Spinal cord (tissue), 10 donors: ENCODE results near the gene KLHL22. TPM values are rescaled to one million over a fixed set of nuclear protein-coding genes. Genes with fewer than 3 reads are reported as not detected.
A peak's percentile ranks its signal among the peaks of the same experiment; 100 is the strongest.
"Not testable (repeated sequence)": the region's sequence is repeated elsewhere in the genome, so short reads cannot be mapped to it uniquely, and the experiment has no call there.

Experiments
- DNase-seq, 6 donors: peaks; one replicate each; pipeline versions ENCODE4 v3.0.0 to v3.0.0-alpha.2; 2013 to 2015; ENCODE audit warnings: low spot score in 6 of 6, low read depth in 4 of 6
- H3K27ac ChIP-seq: one replicate; pipeline ENCODE4 v1.5.1; 2013; ENCODE audit warnings: low read depth, low read length, control low read depth
- H3K27me3 ChIP-seq: one replicate; pipeline ENCODE4 v1.6.1; 2013; ENCODE audit warnings: low read length; ENCODE audit not compliant: control insufficient read depth, insufficient read depth
- H3K36me3 ChIP-seq: one replicate; pipeline ENCODE4 v1.6.1; 2013; ENCODE audit warnings: low read length; ENCODE audit not compliant: control insufficient read depth, insufficient read depth
- H3K4me1 ChIP-seq: one replicate; pipeline ENCODE4 v1.6.1; 2013; ENCODE audit warnings: low read length; ENCODE audit not compliant: control insufficient read depth, insufficient read depth
- H3K4me3 ChIP-seq: one replicate; pipeline ENCODE4 v1.5.1; 2013; ENCODE audit warnings: low read depth, low read length, control low read depth
- H3K9me3 ChIP-seq: one replicate; pipeline ENCODE4 v1.6.1; 2013; ENCODE audit warnings: low read length; ENCODE audit not compliant: control insufficient read depth, insufficient read depth
- WGBS: methylation state at CpG from one replicate; pipeline ENCODE4 v1.1.5; 2013; ENCODE audit warnings: missing lambda C conversion rate; ENCODE audit not compliant: insufficient coverage; 5-methylcytosine and 5-hydroxymethylcytosine counted together
- polyA plus RNA-seq, 2 donors: library from polyadenylated mRNA; unstranded; fragments of 120-200 nt; gene quantifications; one replicate each; pipeline ENCODE4 v1.2.1, GENCODE V29; 2013; ENCODE audit not compliant: insufficient read length in 2 of 2
- small RNA-seq: library from RNA; depleted of rRNA; stranded (forward); fragments of <200 nt; gene quantifications from one replicate; pipeline ENCODE3, GENCODE V24; 2014; ENCODE audit warnings: low replicate concordance
- total RNA-seq, 2 donors: library from RNA; depleted of rRNA in 1 of 2; stranded (reverse); fragments of 120-200 nt in 1 of 2; fragments of >200 nt in 1 of 2; gene quantifications; one replicate each; pipeline versions ENCODE4 v1.2.3 to v1.2.4, GENCODE V29; 2013 to 2014
- donor health status: healthy.

The KLHL22 gene
- total and polyA plus RNA-seq, 4 donors = 40.8 to 68.4 (median 52.3) TPM

DNA sequence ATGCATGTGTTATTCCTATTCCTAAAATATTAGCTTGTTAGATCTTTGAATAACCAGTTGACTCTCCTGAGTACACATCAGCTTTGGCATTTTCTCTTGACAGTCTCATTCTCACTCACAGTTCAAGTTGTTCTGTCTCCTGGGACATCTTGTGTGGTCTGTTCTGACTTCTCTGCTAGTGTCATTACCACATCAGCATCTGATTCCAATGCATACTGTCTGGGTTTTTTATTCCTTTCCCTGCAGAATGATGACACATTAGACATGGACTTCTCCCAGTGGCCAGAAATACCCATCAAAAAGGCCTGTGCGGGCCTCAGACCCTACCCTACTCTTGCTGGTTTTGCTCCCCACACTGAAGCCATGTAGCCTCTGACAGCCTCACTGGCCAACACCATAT lies 99.0 kb downstream of the KLHL22 start:
- no peaks in the 10 kb centered on the region for H3K27me3 ChIP-seq
- H3K9me3 ChIP-seq = no peaks in the 10 kb centered on the region
- H3K36me3 ChIP-seq = peaks cover 18% of the 10 kb centered on the region
- DNase-seq = no peak
- no peak overlapping the region for H3K4me3 ChIP-seq
- WGBS = 82% methylated on average over 1 of the region's 1 CpG
- peaks cover 29% of the 10 kb centered on the region for H3K4me1 ChIP-seq
- H3K27ac ChIP-seq = no peak overlapping the region

DNA sequence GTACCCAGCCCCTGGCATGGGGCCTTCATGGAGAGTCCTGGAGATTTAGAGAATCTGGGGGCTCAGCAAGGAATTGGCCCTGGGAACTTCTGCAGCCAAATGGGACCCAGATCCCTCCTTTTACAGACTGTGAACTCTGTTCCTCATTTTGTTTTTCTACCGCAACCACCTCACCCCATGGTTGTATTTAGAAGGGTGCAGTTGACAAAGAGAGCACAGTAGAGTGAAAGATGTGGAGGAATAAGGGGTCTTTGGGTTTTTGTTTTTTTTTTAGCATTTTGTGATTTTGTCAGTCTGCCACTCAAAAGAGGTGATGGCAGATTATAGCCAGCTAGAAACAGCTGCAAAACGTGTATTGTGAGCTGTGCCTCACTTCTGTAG lies 99.7 kb downstream of the KLHL22 start:
- Histone ChIP-seq H3K9me3 (no peaks in the 10 kb centered on the region), H3K4me1 (peaks cover 29% of the 10 kb centered on the region), H3K36me3 (peaks cover 10% of the 10 kb centered on the region), H3K27me3 (no peaks in the 10 kb centered on the region), H3K27ac (no peak overlapping the region), H3K4me3 (no peak overlapping the region)
- no peak for DNase-seq
- WGBS = no CpG with 5 or more reads among the region's 2 CpGs

GRCh38 chr22:20395181-20395906 lies 100.3 kb downstream of the KLHL22 start:
- peak overlapping the region; percentile 87 for H3K4me3 ChIP-seq
- H3K36me3 ChIP-seq = peaks cover 5% of the 10 kb centered on the region
- no peaks in the 10 kb centered on the region for H3K27me3 ChIP-seq
- 78% methylated on average over 17 of the region's 20 CpGs for WGBS
- H3K27ac ChIP-seq = no peak overlapping the region
- DNase-seq = no peak
- no peaks in the 10 kb centered on the region for H3K9me3 ChIP-seq
- peaks cover 29% of the 10 kb centered on the region for H3K4me1 ChIP-seq

DNA sequence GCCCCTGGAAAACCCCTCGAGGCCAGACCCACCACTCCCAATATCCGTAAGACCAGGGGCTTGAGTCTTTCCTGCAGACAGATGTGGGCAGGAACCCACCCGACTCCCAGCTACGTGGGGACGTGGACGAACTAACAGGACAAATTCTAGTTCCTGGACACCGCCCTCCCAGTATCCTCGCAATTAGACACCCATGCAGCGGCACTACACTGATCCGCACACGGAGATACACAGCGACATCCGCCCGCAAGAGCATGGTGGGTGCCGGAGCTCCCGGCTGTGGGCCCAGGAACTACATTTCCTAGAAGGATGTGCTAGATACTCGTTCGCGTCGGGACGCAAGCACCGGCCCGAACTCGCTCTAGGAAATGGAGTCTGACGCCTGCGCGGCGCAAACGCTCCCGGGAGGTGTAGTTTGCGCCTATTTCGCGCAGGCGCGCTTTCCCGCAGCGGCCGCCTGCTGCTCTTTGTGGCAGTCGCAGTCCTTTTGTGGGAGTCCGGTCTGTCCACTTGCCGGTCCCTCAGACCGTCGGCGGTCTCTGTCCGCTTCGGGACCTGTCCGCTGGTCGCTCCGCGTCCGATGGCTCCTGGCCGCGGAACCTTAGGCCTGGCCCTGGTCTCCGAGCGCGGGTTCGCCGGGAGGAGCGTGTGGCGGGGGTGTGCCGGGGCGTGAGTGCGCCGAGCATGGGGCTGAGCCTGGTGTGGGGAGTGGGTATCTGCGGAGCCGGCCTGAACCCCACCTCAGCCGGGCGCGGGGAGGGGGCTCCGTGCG lies 101.7 kb downstream of the KLHL22 start, which contains the start of gene ZNF74:
Gene ZNF74 (plus strand): TSS at position 447 of the 772 bp plus-strand sequence. CDS start 478 bp downstream, outside the sequence.
- H3K4me1 ChIP-seq = peaks cover 29% of the 10 kb centered on the region
- H3K4me3 ChIP-seq = peak within 1 kb of the TSS; percentile 87
- peak within 1 kb of the TSS; percentile 90 for H3K27ac ChIP-seq
- H3K27me3 ChIP-seq = no peaks in the 10 kb centered on the region
- 2% methylated on average over 71 of the region's 71 CpGs for WGBS
- H3K36me3 ChIP-seq = peaks cover 3% of the 10 kb centered on the region
- H3K9me3 ChIP-seq = no peaks in the 10 kb centered on the region
- peak; percentile 85 to 99 (median 90) for DNase-seq

DNA sequence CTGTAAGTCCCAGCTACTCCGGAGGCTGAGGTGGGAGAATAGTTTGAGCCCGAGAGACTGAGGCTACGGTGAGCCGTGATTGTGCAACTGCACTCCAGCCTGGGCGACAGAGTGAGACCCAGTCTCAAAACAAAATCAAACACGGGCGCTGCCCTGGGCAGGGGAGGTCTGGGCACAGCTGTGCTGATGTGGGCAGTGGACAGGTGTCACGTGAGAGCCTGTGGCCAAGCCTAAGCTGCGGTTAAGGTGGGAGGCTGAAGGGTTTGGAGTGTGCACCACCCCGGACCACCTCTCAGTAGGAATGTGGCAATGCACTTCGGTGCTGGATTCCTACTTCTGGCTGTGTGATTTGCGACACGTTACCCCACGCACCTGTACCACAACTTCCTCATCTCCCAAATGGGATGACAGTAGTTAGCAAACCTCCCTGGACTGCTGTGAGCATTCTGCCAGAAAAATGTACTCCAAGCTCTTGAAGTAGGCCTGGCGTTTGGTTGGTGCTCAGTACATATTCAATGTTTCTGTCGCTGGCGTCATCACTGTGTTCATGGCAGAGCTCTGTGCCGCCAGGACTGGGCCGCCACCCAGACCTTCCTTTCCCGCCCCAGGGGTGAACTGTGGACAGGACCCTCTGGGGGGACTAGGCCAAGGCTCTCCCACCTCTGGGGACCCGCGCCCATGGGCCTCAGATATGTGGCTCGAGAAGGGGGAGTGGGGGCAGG lies 102.5 kb downstream of the KLHL22 start:
- H3K9me3 ChIP-seq = no peaks in the 10 kb centered on the region
- H3K27ac ChIP-seq = peak overlapping the region; percentile 90
- 98% methylated on average over 18 of the region's 23 CpGs for WGBS
- H3K4me1 ChIP-seq = peaks cover 29% of the 10 kb centered on the region
- H3K4me3 ChIP-seq = peak overlapping the region; percentile 87
- H3K27me3 ChIP-seq = no peaks in the 10 kb centered on the region
- peaks cover 3% of the 10 kb centered on the region for H3K36me3 ChIP-seq
- no peak for DNase-seq

GRCh38 chr22:20392365-20392881 lies 103.2 kb downstream of the KLHL22 start:
- not testable (repeated sequence) for H3K9me3 ChIP-seq, H3K27me3 ChIP-seq, H3K36me3 ChIP-seq, H3K27ac ChIP-seq, DNase-seq, H3K4me3 ChIP-seq
- WGBS = 96% methylated on average over 53 of the region's 53 CpGs
- H3K4me1 ChIP-seq = peaks cover 29% of the 10 kb centered on the region

Small RNAs within 50 kb of the gene (small RNA-seq; reads per million reads assigned to genes)
- gene RF00019 = not detected
- gene RN7SL812P = not detected
- gene RNU6-225P = not detected
- gene RNY1P9 = 1.9 reads per million, percentile 89 among the genes with 10 or more reads in this experiment

Other genes starting within 250 kb of the KLHL22 start
- 1 to 10 TPM; 5.4 to 7.8 TPM for gene RTN4R, start 227.5 kb downstream of the KLHL22 start, total RNA-seq
- gene RTN4R, start 227.5 kb downstream of the KLHL22 start, polyA plus RNA-seq = 10 to 100 TPM; 25.3 to 25.9 TPM
- 10 to 100 TPM; 28.4 to 94.0 TPM for gene DGCR6L, start 175.7 kb downstream of the KLHL22 start, total RNA-seq
- 10 to 100 TPM; 82.3 to 89.8 TPM for gene DGCR6L, start 175.7 kb downstream of the KLHL22 start, polyA plus RNA-seq
- gene ZNF74, start 101.6 kb downstream of the KLHL22 start, total RNA-seq = 10 to 100 TPM; 14.3 to 17.7 TPM
- gene ZNF74, start 101.6 kb downstream of the KLHL22 start, polyA plus RNA-seq = 10 to 100 TPM; 27.1 to 31.2 TPM
- gene SCARF2, start 58.0 kb downstream of the KLHL22 start, total RNA-seq = 10 to 100 TPM in 1 of 2 donors, 1 to 10 TPM in 1; 5.7 to 10.6 TPM
- 10 to 100 TPM; 15.1 to 21.8 TPM for gene SCARF2, start 58.0 kb downstream of the KLHL22 start, polyA plus RNA-seq
- gene MED15, start 11.8 kb upstream of the KLHL22 start, total RNA-seq = 10 to 100 TPM; 16.1 to 20.4 TPM
- 10 to 100 TPM; 52.3 to 67.8 TPM for gene MED15, start 11.8 kb upstream of the KLHL22 start, polyA plus RNA-seq